GM19351 (cell line): Measurements from ENCODE around the gene VMP1.
"Not testable (repeated sequence)": the region's sequence is repeated elsewhere in the genome, so short reads cannot be mapped to it uniquely, and the experiment has no call there.

Source experiments
- ATAC-seq: cut with Tn5 transposase; IDR thresholded peaks from one replicate; pipeline ENCODE4 v1.9.1; 2021; ENCODE audit warnings: mild to moderate bottlenecking, moderate library complexity; ENCODE audit not compliant: unreplicated experiment

The VMP1 gene

DNA sequence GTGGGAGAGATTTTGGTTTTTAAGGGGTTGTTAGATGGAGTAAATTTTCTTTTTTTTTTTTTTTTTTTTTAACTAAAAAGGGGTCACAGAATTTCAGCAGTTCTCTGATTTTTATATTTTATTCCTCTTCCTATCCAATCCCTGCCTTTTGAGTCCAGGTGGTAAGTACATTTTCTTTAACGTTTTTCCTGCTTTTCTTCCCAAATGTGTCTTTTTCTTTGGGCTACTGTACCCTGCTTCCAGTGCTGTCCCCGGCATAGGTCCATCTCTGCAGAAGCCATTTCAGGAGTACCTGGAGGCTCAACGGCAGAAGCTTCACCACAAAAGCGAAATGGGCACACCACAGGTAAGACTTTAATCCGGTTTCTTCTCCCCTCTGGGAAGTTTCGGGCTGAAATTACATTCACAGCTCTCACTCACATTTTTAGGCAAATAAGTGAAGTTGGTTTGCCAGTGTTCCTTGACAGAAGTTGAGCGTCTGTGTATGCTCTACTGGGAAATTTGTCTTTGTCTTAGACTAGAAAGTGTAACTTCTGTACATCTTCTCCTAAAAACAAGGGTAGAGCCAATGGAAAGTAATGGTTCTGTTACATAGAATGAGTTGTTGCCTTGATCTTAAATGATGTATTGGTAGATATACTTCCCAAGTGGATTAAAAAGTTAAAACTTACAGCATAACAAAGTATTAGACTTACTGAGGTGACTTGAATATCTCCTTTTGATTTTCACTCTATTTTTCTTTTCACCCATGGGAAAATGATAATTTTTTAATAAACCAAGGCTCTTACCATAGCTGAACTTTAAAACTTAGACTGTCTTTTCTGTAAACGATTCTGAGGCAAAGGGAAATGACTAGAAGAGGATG is 130.8 kb downstream of the VMP1 start:
- no peak for ATAC-seq

DNA sequence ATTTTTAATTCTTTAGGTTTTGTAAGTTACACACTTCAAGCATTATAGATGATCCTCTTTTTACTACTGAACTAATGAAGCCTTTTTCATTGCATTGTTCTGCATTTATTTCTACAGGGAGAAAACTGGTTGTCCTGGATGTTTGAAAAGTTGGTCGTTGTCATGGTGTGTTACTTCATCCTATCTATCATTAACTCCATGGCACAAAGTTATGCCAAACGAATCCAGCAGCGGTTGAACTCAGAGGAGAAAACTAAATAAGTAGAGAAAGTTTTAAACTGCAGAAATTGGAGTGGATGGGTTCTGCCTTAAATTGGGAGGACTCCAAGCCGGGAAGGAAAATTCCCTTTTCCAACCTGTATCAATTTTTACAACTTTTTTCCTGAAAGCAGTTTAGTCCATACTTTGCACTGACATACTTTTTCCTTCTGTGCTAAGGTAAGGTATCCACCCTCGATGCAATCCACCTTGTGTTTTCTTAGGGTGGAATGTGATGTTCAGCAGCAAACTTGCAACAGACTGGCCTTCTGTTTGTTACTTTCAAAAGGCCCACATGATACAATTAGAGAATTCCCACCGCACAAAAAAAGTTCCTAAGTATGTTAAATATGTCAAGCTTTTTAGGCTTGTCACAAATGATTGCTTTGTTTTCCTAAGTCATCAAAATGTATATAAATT is 132.3 kb downstream of the VMP1 start:
- no peak for ATAC-seq

DNA sequence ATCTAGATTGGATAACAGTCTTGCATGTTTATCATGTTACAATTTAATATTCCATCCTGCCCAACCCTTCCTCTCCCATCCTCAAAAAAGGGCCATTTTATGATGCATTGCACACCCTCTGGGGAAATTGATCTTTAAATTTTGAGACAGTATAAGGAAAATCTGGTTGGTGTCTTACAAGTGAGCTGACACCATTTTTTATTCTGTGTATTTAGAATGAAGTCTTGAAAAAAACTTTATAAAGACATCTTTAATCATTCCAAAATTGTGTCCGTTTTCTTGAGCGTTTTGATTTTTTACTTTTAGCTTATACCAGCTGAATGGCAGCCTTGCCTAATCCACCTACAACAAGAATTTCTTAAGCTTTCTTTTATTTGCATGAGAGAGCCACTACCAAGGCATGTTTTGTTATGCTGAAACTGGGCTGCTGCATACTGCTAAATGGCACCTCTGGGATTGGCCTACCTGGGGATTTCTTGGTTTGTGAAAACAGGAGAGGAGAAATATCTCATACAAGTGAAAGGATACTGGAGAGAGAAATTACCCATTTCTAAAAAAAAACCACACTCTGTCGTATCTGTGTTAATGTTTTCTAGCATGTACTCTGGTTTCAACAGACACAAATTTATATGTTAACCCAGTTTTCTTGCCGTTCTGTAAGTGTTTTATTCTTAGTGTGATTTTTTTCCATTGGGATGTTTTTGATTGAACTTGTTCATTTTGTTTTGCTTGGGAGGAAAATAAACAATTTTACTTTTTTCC is 133.1 kb downstream of the VMP1 start:
- ATAC-seq, result no peak

DNA sequence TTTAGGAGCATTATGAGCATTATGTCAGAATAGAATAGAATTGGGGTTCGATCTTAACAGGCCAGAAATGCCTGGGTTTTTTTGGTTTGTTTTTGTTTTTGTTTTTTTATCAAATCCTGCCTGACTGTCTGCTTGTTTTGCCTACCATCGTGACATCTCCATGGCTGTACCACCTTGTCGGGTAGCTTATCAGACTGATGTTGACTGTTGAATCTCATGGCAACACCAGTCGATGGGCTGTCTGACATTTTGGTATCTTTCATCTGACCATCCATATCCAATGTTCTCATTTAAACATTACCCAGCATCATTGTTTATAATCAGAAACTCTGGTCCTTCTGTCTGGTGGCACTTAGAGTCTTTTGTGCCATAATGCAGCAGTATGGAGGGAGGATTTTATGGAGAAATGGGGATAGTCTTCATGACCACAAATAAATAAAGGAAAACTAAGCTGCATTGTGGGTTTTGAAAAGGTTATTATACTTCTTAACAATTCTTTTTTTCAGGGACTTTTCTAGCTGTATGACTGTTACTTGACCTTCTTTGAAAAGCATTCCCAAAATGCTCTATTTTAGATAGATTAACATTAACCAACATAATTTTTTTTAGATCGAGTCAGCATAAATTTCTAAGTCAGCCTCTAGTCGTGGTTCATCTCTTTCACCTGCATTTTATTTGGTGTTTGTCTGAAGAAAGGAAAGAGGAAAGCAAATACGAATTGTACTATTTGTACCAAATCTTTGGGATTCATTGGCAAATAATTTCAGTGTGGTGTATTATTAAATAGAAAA is 133.8 kb downstream of the VMP1 start:
- ATAC-seq, result not testable (repeated sequence)

DNA sequence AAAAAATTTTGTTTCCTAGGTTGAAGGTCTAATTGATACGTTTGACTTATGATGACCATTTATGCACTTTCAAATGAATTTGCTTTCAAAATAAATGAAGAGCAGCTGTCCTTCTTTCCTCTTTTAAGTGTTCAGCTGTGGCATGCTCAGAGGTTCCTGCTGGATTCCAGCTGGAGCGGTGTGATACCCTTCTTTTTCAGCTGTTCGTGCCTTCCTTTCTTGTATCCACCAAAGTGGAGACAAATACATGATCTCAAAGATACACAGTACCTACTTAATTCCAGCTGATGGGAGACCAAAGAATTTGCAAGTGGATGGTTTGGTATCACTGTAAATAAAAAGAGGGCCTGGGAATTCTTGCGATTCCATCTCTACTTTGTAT is 134.4 kb downstream of the VMP1 start:
- not testable (repeated sequence) for ATAC-seq

DNA sequence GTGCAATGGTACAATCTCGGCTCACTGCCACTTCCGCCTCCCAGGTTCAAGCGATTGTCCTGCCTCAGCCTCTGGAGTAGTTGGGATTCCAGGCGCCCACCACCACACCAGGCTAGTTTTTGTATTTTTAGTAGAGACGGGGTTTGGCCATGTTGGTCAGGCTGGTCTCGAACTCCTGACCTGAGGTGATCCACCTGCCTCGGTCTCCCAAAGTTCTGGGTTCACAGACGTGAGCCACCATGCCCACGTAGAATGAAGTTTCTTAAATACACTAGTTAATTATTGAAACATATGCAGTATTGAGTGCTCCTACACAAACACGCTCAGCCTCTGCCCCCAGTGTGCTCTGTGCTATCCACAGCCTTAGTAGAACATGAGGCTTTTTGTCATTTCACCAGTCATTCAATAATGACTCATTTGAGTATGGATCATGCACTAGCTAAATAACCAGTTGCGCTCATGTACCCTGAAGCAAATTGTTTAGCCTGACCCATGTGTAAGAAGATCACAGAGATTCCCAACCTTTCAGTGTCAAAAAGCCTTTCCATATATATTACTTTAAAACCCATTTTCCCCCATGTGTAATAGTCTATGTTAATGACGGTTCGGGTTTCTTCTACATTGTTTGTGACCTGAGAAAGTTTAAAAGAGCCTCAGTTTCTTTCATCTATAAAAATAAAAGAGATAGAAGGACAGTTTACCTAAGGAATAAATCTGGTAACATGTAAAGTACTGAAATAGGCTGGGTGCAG is 135.6 kb downstream of the VMP1 start:
- ATAC-seq, result peak; percentile 35

DNA sequence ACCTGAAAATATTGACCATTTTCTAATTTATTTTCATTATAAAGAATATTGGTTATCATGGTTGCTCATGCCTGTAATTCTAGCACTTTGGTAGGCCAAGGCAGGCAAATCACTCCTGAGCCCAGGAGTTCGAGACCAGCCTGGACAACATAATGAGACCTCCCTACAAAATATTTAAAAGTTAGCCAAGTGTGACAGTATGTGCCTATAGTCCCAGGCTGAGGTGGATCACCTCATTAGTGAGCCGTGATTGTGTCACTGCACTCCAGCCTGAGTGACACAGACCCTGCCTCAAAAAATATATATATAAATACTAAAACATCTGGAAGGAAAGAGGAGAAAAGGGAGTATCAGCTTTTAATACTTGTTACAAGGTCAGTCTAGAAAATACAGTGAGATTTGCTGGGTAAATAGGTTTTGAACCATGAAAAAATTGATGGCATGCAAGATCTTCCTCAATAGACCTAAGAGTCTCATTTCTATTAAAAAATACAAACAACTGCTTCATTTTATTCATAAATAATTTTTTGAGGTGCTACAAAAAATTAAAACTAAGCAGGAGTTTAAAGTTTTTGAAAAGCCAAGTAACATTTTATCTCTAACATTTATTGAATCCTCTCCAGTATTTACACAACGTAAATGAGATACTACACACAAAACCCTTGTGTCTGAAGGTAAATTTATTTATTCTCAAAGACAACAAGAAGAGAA is 137.6 kb downstream of the VMP1 start:
- ATAC-seq, result no peak

DNA sequence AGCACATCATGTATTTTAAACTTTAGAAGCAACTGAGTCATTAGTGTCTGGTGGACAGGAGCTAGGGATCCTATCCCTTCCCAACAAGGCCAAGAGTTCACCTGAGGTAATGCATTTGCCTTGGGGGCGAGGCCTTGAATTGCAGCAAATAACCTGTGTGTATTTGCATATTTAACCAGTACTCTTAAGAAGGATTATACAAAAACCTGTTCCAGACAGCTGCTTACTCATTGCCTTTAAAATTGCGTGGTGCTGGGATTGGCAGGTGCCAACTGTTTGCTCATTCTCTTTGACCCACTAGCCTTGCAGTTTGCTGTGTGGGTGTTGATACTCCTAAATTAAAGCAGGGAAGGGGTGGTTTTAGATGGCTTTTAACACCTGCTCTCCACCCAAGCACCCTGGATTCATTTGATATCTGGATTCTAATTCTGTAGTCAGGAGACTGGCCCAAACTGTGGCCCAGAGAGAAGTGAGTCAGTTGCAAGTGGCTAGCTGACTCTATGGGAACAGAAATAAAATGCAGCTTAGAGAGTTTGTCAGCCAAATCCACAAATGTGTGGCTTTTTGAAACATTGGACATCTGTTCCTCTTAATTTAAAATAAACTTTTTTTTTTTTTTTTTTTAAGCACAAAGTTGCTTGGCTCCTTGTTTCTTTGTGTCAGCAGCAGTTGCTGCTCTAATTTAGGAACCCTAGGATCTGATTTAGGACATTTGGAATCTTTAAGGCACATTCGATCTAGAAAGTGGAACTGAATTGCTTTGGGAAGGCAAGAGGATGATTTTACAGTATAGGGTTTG is 138.3 kb downstream of the VMP1 start:
- no peak for ATAC-seq

DNA sequence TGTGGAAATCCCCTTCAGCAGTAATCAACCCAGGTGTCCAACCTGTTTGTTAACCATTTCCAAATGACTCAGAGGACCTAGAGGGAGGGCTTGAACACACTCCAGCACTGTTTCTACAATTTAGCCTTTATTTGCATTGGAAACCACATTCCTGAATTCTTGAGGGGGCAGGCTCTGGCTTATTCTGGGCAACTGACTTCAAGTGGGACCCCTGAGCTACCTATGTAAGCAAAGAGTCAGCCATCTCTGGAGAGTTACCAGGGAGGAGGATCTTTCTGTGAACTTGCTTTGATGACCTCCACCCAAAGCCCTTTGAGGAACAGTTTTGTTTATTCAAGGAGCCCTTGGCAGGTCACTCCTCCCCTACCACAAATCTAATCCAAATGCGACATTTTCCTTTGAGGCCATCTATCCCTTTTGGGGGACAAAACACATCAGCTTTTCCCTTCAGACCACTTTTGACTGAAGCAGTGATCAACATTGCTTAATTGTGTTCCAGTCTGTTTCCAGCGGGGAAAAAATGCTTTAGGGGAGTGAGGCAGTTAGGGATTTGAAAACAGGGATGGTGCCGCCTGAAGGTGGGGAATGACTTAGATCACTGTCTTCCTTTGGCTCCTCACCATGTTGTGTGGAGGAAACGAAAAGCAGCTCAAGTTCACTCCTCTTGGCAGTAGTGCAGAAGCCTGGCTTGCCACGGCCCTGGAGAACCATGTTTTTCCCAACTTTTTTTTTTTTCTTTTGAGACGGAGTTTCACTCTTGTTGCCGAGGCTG is 139.1 kb downstream of the VMP1 start:
- ATAC-seq, result peak; percentile 45

DNA sequence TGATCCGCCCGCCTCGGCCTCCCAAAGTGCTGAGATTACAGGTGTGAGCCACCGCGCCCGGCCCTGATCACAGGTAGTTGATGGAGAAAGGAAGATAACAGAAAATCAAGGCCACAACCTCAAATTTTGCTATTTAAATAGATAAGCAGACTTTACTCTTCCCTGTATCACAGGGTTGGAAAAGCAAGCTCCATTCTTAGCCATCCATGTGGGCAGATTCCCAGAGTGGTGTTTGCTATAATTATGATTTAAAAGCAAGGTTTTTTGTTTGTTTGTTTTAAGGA is 140.9 kb downstream of the VMP1 start:
- no peak for ATAC-seq

DNA sequence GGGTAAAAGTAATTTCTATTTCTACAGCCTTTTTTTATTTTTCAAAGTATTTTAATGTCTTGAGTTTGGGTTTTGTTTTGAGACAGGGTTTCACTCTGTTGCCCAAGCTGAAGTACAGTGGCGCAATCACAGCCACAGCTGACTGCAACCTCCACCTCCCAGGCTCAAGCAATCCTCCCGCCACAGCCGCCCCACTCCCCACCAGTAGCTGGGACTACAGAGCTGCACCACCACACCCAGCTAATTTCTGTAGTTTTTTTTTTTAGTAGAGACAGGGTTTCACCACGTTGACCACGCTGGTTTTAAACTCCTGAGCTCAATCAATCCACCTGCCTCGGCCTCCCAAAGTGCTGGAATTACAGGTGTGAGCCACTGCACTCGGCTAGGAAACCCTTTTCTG is 141.3 kb downstream of the VMP1 start:
- ATAC-seq, result peak; percentile 47

DNA sequence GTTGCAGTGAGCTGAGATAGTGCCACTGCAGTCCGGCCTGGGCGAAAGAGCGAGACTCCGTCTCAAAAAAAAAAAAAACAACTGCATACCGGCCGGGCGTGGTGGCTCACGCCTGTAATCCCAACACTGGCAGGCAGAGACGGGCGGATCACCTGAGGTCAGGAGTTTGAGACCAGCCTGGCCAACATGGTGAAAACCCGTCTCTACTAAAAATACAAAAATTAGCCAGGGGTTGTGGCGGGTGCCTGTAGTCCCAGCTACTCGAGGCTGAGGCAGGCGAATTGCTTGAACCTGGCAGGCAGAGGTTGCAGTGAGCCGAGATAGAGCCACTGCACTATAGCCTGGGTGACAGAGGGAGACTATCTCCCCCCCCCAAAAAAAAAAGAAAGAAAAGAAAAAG is 142.9 kb downstream of the VMP1 start:
- not testable (repeated sequence) for ATAC-seq

DNA sequence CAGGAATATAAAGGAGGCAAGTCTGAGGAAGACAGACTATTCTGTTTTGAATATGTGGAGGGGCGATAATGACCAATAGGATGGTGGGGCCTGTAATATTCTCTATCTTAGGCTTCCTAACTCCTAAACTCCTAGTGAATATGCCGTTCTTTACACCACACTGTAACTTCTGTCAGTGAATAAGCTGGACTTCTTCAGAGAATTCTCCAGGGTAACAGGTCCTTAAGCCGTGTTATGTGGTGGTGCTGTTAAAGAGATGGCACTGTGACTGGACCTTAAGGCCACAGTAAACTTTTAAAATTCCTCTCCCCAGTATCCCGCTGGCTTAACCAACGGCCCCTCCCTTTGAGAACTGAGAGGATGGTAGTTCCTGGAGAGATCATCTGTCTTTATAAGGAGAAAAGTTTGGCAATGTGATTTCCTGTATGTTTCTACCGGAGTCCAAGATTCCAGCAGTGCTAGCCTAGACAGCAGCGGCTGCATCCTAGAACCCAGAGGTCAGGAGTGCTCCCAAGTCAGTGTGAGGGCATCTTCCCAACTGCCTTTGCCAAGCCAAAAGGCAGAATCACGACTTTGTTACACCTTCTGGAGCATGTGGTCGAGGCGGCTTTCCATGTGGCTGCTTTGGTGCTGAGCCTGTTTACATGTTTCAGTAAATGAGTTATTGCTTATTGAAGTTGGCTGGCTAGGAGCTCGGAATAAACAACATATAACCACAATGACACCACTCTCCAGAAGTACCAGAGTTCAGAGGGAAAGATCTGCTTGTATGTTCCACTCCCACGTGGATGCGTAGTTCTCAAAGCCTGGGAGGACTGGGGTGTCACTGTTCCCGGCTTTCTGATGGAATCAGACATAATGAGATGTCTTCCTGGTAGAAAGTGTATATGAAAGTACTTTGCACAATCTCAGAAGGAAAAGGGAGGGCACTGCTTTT is 144.3 kb downstream of the VMP1 start:
- no peak for ATAC-seq

DNA sequence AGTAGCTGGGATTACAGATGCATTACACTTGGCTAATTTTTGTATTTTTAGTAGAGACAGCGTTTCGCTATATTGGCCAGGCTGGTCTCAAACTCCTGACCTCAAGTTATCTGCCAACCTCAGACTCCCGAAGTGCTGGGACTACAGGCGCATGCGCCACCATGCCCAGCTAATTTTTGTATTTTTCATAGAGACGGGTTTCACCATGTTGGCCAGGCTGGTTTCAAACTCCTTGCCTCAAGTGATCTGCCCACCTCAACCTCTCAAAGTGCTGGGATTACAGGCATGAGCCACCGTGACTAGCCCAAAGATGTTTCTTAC is 145.4 kb downstream of the VMP1 start:
- ATAC-seq, result not testable (repeated sequence)

DNA sequence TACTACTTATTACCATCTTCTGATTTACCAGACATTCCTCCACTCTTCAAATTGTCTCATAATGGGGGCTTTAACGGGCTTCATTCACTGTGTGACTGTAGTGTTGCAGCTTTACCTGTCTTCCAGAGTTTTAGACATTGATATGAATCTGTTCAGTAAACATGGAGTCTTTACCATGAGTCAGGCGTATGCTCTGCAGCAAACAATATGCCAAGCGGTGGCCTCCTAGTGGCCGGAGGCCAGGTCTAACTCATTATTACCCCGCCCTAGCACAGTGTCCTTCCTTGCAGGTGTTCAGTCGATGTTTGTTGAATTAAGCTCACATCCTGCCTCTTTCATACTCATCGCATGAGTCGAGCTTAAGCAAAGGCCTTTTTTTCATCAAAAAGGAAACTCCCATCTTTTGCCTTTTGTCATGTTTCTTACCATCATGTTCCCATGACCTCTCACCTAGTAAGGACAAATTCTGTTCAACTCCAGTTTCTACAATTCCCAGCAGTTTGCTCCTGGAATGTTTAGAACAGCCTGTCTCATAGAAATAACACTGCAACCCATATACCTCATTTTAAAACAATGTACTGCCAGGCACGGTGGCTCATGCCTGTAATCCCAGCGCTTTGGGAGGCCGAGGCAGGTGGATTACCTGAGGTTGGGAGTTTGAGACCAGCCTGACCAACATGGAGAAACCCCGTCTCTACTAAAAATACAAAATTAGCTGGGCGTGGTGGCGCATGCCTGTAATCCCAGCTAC is 145.9 kb downstream of the VMP1 start:
- peak; percentile 72 for ATAC-seq

DNA sequence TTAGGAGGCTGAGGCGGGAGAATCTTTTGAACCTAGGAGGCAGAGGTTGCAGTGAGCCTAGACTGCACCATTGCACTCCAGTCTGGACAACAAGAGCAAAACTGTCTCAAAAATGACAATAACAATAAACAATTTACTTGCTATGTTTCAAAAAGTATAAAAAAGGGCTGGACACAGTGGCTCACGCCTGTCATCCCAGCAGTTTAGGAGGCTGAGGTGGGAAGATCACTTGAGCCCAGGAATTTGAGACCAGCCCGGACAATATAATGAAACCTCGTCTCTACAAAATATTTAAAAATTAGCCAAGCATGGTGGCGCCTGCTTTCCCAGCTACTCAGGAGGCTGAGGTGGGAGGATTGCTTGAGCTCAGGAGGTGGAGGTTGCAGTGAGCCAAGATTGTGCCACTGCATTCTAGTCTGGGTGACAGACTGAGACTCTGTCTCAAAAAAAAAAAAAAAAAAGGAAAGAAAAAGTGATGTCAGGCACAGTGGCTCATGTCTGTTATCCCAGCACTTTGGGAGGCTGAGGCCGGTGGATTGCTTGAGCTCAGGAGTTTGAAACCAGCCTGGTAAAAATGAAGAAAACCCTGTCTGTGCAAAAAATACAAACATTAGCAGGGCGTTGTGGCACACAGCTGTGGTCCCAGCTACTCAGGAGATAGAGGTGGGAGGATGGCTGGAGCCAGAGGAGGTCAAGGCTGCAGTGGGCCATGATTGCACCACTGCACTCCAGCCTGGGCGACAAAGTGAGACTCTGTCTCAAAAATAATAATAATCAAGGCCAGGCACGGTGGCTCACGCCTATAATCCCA is 146.7 kb downstream of the VMP1 start:
- ATAC-seq, result not testable (repeated sequence)
